GM19438 (cell line): ENCODE measurements around the gene OSBPL2.
A peak's percentile ranks its signal among the peaks of the same experiment; 100 is the strongest.

ENCODE experiments used
- ATAC-seq: cut with Tn5 transposase; IDR thresholded peaks from one replicate; pipeline ENCODE4 v1.9.1; 2021; ENCODE audit warnings: low read depth; ENCODE audit not compliant: unreplicated experiment

Gene OSBPL2

GRCh38 chr20:62237801-62238568 lies at the start of gene OSBPL2:
Gene OSBPL2 (plus strand): TSS chr20:62238521. CDS start chr20:62256185, 17,664 bp downstream.
- peak; percentile 99 for ATAC-seq

GRCh38 chr20:62190639-62191411 lies 47.5 kb upstream of the OSBPL2 start:
- no peak for ATAC-seq

DNA sequence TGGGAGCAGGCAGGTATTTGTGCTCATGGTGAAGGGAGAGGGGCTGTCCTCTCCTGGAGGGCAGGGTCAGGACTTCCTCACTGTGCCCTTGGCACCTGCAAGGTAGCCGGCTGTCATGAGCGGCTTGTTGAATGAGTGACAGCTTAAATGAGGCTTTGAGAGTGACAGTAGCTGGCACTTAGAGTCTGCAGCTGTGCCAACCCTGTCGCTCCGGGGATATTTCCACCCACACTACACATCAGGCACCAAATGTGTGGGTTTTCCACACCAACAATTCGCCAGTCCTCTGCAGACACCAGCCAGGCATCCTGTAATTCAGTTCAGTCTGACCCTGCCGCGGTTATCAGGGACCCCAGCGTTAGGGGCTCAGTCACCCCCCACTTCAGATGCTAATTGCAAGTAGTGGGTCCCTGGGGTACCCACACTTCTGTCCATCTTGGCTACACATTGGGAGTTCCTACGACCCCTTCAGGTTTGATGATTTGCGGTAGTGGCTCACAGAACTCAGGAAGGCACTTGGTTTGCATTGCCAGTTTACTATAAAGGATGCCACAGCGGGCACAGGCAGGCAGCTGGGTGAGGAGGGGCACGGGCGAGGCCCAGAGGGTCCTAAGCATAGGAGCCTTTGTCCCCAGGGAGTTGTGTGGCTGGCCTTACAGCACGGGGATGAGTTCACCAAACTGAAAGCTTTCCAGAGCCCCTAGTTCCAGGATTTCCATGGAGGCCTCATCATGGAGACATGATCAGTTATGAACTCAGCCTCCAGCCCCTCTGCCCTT lies 46.4 kb upstream of the OSBPL2 start:
- no peak for ATAC-seq

- ATAC-seq: no peak
Measured at GRCh38 chr20:62192635-62193034, 45.7 kb upstream of the OSBPL2 start.

DNA sequence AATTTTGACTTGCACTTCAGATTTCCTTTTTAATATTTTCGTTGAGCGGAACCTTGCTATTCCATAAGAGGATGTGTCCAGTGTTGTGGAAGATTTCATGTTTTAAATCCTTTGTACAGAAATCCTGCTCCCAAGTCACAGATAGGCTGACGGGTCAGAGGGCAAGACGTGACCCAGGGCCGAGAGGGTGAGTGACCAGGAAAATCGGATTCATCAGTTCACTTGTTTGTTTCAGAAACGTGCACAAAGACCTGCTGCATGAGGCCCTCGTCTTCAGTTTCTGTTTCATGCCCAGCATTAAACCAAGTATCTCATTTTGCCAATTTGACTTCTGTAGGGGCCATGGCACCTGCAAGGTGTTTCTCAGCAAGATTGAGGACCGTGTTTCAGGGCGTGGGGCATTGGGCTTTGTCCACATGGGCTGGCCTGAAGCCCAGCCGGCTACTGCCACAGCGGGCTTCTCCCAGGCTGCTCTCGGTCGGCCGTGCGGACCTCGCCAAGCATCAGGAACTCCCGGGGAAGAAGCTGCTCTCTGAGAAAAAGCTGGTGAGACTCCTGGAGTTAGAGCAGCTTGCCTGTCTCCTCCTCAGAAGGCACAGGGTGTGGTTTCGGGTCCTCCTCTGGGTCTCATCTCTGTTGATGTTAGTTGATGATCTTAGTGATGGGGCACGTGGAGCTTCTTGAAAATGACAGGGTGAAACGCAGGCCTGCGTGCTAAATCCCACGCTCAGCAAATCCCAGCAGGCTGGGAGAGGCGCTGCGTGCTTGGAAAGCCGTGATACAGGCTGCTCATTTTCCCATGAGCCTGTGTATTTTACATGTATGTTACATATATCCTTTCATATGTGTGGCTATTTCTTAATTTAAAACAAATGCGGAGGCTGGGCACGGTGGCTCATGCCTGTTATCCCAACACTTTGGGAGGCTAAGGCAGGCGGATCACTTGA lies 45.0 kb upstream of the OSBPL2 start:
- ATAC-seq: no peak

- no peak for ATAC-seq
Measured at GRCh38 chr20:62195075-62195405, 43.3 kb upstream of the OSBPL2 start.

DNA sequence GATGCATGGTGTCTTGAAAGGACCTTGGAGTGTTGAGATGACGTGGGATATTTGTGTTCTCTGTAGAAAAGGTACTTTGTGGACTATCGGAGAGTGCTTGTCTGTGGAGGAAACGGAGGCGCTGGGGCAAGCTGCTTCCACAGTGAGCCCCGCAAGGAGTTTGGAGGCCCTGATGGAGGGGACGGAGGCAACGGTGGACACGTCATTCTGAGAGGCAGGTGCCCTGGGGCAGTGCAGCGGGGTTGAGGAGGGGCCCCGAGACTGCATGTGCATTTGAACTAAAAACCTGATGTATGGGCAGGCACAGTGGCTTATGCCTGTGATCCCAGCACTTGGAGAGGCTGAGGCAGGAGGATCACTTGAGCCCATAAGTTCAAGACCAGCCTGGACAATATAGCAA lies 42.6 kb upstream of the OSBPL2 start:
- no peak for ATAC-seq

DNA sequence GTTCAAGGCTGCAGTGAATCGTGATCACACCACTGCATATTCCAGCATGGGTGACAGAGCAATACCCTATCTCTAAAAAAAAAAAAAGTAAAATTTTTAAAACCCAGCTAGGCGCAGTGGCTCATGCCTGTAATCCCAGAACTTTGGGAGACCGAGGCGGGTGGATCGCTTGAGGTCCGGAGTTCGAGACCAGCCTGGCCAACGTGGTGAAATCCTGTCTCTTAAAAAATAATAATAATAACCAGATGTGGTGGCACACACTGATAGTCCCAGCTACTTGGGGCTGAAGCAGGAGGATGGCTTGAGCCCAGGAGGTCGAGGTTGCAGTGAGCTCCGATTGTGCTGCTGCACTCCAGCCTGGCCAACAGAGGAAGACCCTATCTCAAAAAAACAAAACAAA lies 42.0 kb upstream of the OSBPL2 start:
- no peak for ATAC-seq

DNA sequence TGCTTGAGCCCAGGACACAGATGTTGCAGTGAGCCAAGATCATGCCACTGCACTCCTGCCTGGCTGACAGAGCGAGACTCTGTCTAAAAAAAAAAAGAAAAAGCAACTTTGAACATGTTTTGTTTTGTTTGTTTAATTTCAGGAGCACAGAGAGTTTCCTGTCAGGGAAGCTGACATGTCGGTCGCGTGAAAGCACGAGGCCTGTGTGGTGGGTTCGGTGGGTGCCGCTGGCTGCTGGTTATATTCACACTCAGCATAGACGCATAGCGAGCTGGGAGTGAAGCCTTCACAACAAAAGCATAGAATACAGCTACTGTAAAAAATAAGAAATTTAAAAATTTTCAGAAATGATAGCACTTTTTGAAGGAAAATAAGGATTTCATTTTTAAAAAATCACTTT lies 41.0 kb upstream of the OSBPL2 start:
- ATAC-seq: no peak

DNA sequence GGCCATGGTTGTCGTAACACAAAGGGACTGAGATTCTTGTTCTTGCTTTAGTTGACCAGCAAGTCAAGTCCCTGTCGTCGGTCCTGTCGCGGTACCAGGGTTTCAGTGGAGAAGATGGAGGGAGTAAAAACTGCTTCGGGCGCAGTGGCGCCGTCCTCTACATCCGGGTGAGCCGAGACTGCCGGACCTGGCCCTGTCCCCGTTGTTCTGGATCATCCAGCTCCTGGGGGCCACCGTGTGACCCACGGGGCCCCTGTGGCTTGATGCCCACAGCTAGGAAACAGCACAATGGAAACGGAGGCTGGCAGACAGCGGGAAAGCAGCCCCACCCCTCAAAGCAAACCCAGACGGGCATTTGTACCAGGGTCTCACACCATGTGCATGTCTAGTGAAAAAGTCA lies 40.5 kb upstream of the OSBPL2 start:
- ATAC-seq: no peak

- no peak for ATAC-seq
Measured at GRCh38 chr20:62198496-62198895, 39.8 kb upstream of the OSBPL2 start.

GRCh38 chr20:62198931-62199330 lies 39.4 kb upstream of the OSBPL2 start:
- no peak for ATAC-seq

GRCh38 chr20:62200491-62201172 lies 37.7 kb upstream of the OSBPL2 start:
- no peak for ATAC-seq

DNA sequence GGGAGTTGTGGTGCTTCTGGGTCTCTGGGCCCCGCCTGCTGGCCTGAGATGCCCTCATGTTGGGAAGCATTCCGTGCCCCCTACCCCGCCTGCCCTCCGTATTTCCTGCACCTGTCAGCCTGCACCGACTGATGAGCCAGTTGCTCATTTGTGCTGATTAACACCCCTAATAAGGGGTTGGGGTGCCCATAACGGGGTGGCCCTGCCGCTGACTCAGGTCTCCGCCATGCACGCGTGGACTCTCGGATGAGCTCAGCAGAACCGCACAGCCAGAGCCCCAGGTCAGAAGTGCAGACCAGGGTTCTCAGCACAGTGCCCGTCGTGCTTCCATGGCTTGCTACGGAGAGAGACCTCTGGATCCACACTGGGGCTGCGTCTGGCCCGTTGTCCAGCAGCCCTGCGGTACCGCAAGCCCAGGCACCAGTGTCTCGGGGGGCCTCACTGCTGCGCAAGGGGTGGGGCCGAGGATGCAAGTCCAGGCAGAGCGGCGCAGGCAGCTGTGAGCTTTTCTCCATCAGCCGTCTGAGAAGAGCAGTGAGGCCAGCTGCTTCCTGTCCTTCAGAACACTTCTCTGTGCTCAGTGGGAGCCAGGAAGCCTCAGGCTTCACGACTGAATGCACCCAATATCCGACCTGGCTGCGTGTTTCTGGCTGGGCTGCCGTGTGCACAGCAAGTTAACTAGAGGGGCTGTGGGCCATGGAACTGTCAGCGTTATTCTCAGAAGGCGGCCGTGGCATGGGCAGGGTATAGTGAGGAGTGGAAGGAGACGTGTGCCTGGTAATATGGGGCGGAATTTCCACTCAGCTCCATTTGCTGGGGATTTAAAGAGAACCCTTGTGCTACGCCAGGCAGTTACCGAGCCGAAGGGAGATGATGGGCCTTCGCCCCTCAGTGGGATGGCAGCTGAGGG lies 36.9 kb upstream of the OSBPL2 start:
- no peak for ATAC-seq

DNA sequence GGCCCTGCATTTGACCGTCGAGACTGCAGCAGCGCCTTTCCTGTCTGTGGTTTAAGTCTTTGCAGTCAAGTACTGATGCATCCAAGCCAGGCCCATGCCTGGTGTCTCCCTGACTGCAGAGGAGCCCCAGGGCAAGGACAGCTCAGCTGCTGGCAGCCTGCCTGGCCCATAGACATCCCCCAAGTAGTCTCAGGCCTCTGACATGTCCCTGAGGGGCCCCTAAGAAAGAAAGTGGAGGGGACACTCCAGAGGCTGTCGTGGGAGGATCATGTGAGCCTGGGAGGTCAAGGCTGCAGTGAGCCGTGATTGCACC lies 36.3 kb upstream of the OSBPL2 start:
- no peak for ATAC-seq

- no peak for ATAC-seq
Measured at GRCh38 chr20:62202676-62203377, 35.5 kb upstream of the OSBPL2 start.

DNA sequence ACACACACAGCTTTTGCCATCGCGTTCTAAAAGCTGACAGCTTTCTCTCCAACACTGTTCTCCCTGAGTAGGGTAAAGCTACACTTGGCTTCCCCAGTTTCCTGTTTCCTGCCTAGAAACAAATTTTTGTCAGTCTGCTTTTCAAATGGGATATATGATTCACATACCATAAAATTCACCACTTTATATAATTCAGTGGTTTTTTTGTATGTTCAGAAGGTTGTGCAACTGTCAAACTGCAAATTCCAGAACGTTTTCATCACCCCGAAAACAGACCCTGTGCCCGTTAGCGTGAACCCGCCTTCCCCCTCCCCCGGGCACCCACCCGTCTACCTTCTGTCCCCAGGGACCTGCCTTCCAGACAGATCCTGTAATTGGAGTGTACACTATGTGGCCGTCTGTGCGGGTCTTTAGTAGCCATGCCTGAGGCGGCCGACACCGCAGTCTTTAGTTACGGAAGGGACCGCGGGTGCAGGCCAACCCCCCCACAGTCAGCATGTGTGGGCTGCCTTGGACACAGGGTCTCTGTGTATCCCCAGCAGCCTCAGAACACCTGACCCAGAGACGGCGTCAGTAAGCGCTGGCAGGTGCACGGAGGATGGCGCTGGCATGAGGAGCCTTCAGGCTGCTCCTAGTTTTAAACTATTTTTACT lies 34.8 kb upstream of the OSBPL2 start:
- ATAC-seq: no peak
